NCI-H510A treated with DMSO at 0.1 percent for 48 hours (cell line): ENCODE data around the gene DAW1.
"Not testable (repeated sequence)": the region's sequence is repeated elsewhere in the genome, so short reads cannot be mapped to it uniquely, and the experiment has no call there.

Source experiments
- DNase-seq: peaks from one replicate; lab custom pipeline; 2025; lab: John Stamatoyannopoulos, UW

Gene DAW1

DNA sequence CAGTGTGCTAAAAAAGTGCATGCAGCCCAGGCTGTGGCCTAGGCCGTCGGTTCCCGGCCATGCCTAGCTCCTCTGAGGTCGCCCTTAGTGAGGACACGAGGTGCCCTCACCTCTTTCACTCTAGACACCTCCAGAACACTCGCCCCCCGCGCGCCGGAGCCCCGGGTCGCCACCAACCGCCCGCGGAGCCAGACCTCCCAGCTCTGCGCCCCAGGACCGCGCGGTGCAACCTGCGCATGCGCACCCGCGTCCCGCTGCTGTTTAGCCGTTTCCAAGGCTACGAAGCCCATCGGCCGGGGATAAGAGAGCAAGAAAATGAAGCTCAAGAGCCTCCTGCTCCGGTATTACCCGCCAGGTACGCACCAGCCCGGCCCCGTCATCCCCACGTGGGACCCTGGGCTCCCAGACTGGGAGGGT is at the start of gene DAW1:
Gene DAW1 (plus strand): TSS at position 257 of the 417 bp plus-strand sequence. CDS start 59 bp downstream, at position 316.
- DNase-seq, result peak; percentile 76

GRCh38 chr2:227822416-227823003 is 48.9 kb upstream of the DAW1 start:
- DNase-seq, result no peak

GRCh38 chr2:227823922-227824321 is 47.5 kb upstream of the DAW1 start:
- no peak for DNase-seq

DNA sequence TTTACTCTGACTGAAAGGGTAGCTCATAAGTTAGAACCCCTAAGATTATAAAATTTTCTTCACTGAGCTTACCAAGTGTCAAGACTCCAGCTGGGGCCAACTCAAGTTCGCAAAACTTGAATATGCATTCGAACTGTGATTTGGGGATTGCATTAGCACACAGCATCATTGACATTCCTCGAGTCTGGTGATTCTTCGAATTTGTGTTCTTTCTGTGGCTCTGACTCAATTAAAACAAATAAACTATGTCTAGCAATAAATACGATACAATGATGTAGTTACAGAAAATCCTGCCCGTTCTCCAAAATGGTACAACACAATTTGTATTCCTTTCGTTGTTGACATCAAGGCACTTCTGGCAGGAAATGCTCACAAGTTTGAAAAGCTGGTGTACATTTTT is 46.7 kb upstream of the DAW1 start:
- DNase-seq, result no peak

DNA sequence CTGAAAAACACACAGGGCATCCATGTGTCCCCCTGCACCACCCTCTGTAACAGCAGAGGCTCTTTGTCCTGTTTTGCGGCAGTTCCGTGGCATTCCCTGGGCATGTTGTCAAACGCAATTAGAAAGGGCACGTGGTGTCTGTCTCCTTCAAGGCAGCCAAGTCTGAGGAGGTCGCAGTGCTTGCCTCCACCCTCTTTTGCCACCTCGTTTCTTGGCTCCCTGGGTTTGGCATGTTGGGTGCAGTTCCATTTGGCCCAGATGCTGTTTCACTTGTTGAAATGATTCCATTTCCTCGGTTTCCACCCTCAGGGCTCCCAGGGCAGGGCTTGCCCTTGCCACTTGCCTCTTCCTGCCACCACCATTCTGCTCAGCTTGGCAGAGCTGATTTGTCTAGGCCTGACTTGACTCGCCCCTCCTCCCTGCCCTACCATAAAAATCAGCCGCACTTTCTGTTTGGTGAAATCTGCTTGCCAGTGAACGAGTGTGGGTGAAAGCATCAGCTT is 45.4 kb upstream of the DAW1 start:
- no peak for DNase-seq

DNA sequence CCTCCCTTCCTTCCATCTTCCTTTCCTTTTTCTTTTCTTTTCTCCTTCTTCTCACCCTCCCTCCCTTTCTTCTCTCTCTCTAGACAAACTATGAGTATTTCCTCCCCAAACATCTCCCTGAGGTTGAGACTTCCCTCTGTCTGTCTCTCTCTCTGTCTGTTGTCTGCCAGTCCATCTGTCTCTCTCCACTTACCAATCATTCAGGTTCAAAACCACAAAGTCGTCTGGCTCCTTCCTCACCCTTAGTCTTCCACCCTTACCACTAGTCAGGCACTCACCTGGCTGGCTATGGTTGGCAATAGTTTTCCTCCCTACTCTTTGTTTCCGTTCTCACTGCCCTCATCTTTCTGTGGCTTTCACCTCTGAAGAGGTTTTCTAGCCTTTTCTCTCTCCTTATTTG is 44.9 kb upstream of the DAW1 start:
- DNase-seq, result no peak

DNA sequence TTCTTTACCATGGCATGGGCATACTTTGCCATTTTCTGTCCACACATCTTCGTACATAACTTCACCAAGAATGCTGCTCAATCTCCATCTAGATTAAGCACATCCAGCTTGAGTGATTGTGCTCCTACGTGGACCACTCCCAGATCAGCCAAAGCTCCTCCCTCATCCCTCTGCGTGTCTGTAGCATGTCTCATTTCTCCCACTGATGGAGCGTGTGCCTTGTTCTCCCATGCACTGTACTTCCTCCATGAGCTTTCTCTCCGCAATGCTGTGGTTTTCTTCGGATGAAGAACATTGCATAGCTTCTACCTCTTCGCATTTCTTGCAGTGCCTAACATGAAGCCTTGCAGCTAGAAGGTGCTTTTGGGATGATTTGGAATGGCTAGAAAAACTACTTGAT is 44.3 kb upstream of the DAW1 start:
- no peak for DNase-seq

DNA sequence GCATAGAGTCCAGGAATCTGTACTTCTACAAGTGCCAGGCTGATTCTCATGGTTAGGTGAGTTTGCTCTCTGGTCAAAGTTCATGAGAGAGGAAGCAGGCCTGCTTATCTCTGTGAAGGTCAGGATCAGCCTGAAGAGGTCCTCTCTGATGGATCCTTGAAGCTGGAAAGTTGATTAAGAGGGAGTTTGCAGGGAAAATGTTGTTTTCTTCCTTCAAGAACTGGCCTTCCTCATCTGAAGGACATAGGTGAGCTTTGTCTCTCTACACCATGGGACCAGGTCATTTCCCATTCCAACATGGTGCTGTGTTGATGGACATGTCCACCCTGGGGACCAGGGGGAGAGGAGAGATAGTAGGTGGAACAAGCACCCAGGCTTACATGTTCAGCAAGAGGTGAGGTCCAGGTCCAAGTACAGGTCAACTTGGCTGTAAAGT is 42.9 kb upstream of the DAW1 start:
- DNase-seq, result no peak

- no peak for DNase-seq
Observed at GRCh38 chr2:227829337-227829736, 42.1 kb upstream of the DAW1 start.

DNA sequence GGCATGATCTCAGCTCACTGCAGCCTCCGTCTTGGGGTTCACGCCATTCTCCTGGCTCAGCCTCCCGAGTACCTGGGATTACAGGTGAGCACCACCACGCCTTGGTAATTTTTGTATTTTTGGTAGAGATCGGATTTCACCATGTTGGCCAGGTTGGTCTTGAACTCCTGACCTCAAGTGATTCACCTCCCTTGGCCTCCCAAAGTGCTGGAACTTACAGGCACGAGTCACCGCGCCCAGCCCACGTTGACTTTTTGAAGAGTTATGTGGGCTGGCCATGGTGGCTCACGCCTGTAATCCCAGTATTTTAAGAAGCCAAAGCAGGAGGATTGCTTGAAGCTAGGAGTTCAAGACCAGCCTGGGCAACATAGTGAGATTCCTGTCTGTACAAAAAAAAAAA is 37.0 kb upstream of the DAW1 start:
- DNase-seq, result no peak

GRCh38 chr2:227834916-227835650 is 36.3 kb upstream of the DAW1 start:
- DNase-seq, result no peak

DNA sequence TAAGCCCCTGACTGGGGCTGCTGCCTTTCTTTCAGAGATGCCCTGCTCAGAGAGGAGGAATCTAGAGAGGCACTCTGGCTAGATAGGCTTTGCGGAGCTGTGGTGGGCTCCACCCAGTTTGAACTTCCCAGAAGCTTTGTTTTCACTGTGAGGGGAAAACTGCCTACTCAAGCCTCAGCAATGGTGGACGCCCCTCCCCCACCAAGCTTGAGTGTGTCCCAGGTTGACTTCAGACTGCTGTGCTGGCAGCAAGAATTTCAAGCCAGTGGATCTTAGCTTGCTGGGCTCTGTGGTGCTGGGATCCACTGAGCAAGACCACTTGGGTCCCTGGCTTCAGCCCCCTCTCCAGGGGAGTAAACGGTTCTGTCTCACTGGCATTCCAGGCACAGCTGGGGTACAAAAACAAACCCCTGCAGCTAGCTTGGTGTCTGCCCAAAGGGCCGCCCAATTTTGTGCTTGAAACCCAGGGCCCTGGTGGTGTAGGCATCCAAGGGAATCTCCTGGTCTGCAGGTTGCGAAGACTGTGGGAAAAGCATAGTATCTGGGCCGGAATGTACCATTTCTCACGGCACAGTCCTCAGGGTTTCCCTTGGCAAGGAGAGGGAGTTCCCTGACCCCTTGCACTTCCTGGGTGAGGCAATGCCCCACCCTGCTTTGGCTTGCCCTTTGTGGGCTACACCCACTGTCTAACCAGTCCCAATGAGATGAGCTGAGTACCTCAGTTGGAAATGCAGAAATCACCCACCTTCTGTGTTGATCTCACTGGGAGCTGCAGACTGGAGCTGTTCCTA is 31.9 kb upstream of the DAW1 start:
- DNase-seq, result not testable (repeated sequence)

- DNase-seq, result no peak
Observed at GRCh38 chr2:227846831-227847230, 24.6 kb upstream of the DAW1 start.

GRCh38 chr2:227848146-227848545 is 23.3 kb upstream of the DAW1 start:
- DNase-seq, result no peak

GRCh38 chr2:227848586-227848985 is 22.8 kb upstream of the DAW1 start:
- peak; percentile 26 for DNase-seq

GRCh38 chr2:227849906-227850305 is 21.5 kb upstream of the DAW1 start:
- DNase-seq, result no peak

GRCh38 chr2:227853204-227853629 is 18.2 kb upstream of the DAW1 start:
- no peak for DNase-seq

GRCh38 chr2:227853765-227854271 is 17.6 kb upstream of the DAW1 start:
- DNase-seq, result peak; percentile 92

GRCh38 chr2:227855440-227855839 is 16.0 kb upstream of the DAW1 start:
- no peak for DNase-seq

GRCh38 chr2:227856697-227857096 is 14.7 kb upstream of the DAW1 start:
- DNase-seq, result no peak

DNA sequence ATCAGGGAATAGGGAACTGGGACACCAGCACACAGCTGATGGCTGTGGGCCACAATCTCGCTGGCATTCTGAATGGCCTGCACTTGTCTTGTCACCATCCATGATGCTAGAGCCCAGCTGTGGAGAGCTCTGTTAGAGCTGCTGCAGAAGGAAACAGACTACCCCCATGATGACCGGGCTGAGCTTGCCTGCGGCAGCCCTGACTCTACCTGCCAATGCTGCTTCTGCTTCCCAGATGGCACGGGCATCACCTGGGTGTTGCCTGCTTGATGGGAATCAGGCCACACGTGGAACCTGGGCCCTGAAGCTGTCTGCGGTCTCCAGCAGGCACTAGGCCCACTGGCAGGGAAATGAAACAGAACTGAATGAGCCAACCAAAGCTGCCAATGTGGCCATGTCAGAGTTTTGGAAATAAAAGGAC is 11.2 kb upstream of the DAW1 start:
- DNase-seq, result no peak

- DNase-seq, result no peak
Observed at GRCh38 chr2:227861011-227861410, 10.4 kb upstream of the DAW1 start.
